Mucosa of rectum (tissue), 2 donors: ENCODE data around the gene GTF3A.

Experiments used
- H3K27ac ChIP-seq, 2 donors: one replicate each; pipeline ENCODE4 v1.7.0; 2013; ENCODE audit warnings: inconsistent platforms in 2 of 2, low read depth in 2 of 2, low read length in 2 of 2
- H3K27me3 ChIP-seq, 2 donors: one replicate each; pipeline ENCODE4 v1.7.0; 2013; ENCODE audit warnings: low read length in 2 of 2; ENCODE audit not compliant: control insufficient read depth in 2 of 2, insufficient read depth in 2 of 2
- H3K36me3 ChIP-seq, 2 donors: one replicate each; pipeline ENCODE4 v1.7.0; 2013; ENCODE audit warnings: low read length in 2 of 2; ENCODE audit not compliant: control insufficient read depth in 2 of 2, insufficient read depth in 2 of 2
- H3K4me1 ChIP-seq, 2 donors: one replicate each; pipeline ENCODE4 v1.7.0; 2013; ENCODE audit warnings: low read length in 2 of 2, mild to moderate bottlenecking in 1 of 2; ENCODE audit not compliant: control insufficient read depth in 2 of 2, insufficient read depth in 2 of 2
- H3K4me3 ChIP-seq, 2 donors: one replicate each; pipeline ENCODE4 v1.7.0; 2013; ENCODE audit warnings: low read length in 2 of 2
- H3K9ac ChIP-seq, 2 donors: one replicate each; pipeline ENCODE4 v1.7.0; 2013; ENCODE audit warnings: low read length in 2 of 2, low read depth in 1 of 2, mild to moderate bottlenecking in 1 of 2
- H3K9me3 ChIP-seq, 2 donors: one replicate each; pipeline ENCODE4 v1.7.0; 2013; ENCODE audit warnings: low read length in 2 of 2; ENCODE audit not compliant: control insufficient read depth in 2 of 2
- donor health status: healthy.
- donor health status: Normal muscosa, but diverticular disease.

GTF3A gene

GRCh38 chr13:27465611-27466010, 41.2 kb downstream of the GTF3A start:
- Histone ChIP-seq H3K9ac (no peak overlapping the region), H3K4me3 (no peak overlapping the region), H3K4me1 (peaks cover 0 to 5% of the 10 kb centered on the region in 2 donors), H3K27me3 (no peaks in the 10 kb centered on the region), H3K27ac (no peak overlapping the region), H3K36me3 (no peaks in the 10 kb centered on the region), H3K9me3 (no peaks in the 10 kb centered on the region)

GRCh38 chr13:27466513-27466912, 42.1 kb downstream of the GTF3A start:
- H3K36me3 ChIP-seq: no peaks in the 10 kb centered on the region
- H3K27ac ChIP-seq: no peak overlapping the region
- no peaks in the 10 kb centered on the region for H3K27me3 ChIP-seq
- H3K4me1 ChIP-seq: peaks cover 0 to 5% of the 10 kb centered on the region in 2 donors
- H3K9me3 ChIP-seq: no peaks in the 10 kb centered on the region
- H3K9ac ChIP-seq: no peak overlapping the region
- no peak overlapping the region for H3K4me3 ChIP-seq

- no peaks in the 10 kb centered on the region for H3K36me3 ChIP-seq
- no peaks in the 10 kb centered on the region for H3K27me3 ChIP-seq
- no peak overlapping the region for H3K4me3 ChIP-seq
- no peak overlapping the region for H3K9ac ChIP-seq
- H3K27ac ChIP-seq: peak overlapping the region in 1 of 2 donors; percentile 36
- H3K9me3 ChIP-seq: no peaks in the 10 kb centered on the region
- H3K4me1 ChIP-seq: peaks cover 0 to 5% of the 10 kb centered on the region in 2 donors
These were observed 45.8 kb downstream of the GTF3A start for GRCh38 chr13:27470075-27470820.

- Histone ChIP-seq H3K27ac (no peak overlapping the region), H3K36me3 (no peaks in the 10 kb centered on the region), H3K27me3 (no peaks in the 10 kb centered on the region), H3K9me3 (no peaks in the 10 kb centered on the region), H3K9ac (no peak overlapping the region), H3K4me3 (no peak overlapping the region), H3K4me1 (peaks cover 0 to 5% of the 10 kb centered on the region in 2 donors)
These were observed 48.0 kb downstream of the GTF3A start for GRCh38 chr13:27472441-27472840.

- Histone ChIP-seq H3K9ac (no peak overlapping the region), H3K9me3 (no peaks in the 10 kb centered on the region), H3K36me3 (no peaks in the 10 kb centered on the region), H3K4me3 (no peak overlapping the region), H3K27ac (no peak overlapping the region), H3K27me3 (no peaks in the 10 kb centered on the region), H3K4me1 (peaks cover 0 to 5% of the 10 kb centered on the region in 2 donors)
These were observed 48.5 kb downstream of the GTF3A start for GRCh38 chr13:27472941-27473340.

- H3K4me3 ChIP-seq: no peak overlapping the region
- H3K27ac ChIP-seq: no peak overlapping the region
- no peaks in the 10 kb centered on the region for H3K36me3 ChIP-seq
- peaks cover 0 to 5% of the 10 kb centered on the region in 2 donors for H3K4me1 ChIP-seq
- no peak overlapping the region for H3K9ac ChIP-seq
- no peaks in the 10 kb centered on the region for H3K27me3 ChIP-seq
- no peaks in the 10 kb centered on the region for H3K9me3 ChIP-seq
These were observed 50.4 kb downstream of the GTF3A start for GRCh38 chr13:27474751-27475268.

- no peak overlapping the region for H3K4me3 ChIP-seq
- no peaks in the 10 kb centered on the region for H3K4me1 ChIP-seq
- no peaks in the 10 kb centered on the region for H3K9me3 ChIP-seq
- no peaks in the 10 kb centered on the region for H3K27me3 ChIP-seq
- no peak overlapping the region for H3K27ac ChIP-seq
- no peaks in the 10 kb centered on the region for H3K36me3 ChIP-seq
- H3K9ac ChIP-seq: no peak overlapping the region
These were observed 52.7 kb downstream of the GTF3A start for GRCh38 chr13:27476943-27477703.

GRCh38 chr13:27481766-27482165, 57.3 kb downstream of the GTF3A start:
- H3K27ac ChIP-seq: no peak overlapping the region
- no peak overlapping the region for H3K4me3 ChIP-seq
- H3K36me3 ChIP-seq: no peaks in the 10 kb centered on the region
- H3K4me1 ChIP-seq: no peaks in the 10 kb centered on the region
- no peaks in the 10 kb centered on the region for H3K9me3 ChIP-seq
- no peak overlapping the region for H3K9ac ChIP-seq
- H3K27me3 ChIP-seq: no peaks in the 10 kb centered on the region

- H3K27ac ChIP-seq: peak overlapping the region in 1 of 2 donors; percentile 52
- H3K9ac ChIP-seq: no peak overlapping the region
- no peaks in the 10 kb centered on the region for H3K27me3 ChIP-seq
- no peaks in the 10 kb centered on the region for H3K36me3 ChIP-seq
- no peaks in the 10 kb centered on the region for H3K4me1 ChIP-seq
- H3K9me3 ChIP-seq: no peaks in the 10 kb centered on the region
- peak overlapping the region in 1 of 2 donors; percentile 44 for H3K4me3 ChIP-seq
These were observed 58.6 kb downstream of the GTF3A start for GRCh38 chr13:27482983-27483382.

- H3K36me3 ChIP-seq: no peaks in the 10 kb centered on the region
- no peaks in the 10 kb centered on the region for H3K27me3 ChIP-seq
- H3K27ac ChIP-seq: no peak overlapping the region
- H3K9ac ChIP-seq: no peak overlapping the region
- H3K4me3 ChIP-seq: no peak overlapping the region
- no peaks in the 10 kb centered on the region for H3K4me1 ChIP-seq
- no peaks in the 10 kb centered on the region for H3K9me3 ChIP-seq
These were observed 59.0 kb downstream of the GTF3A start for GRCh38 chr13:27483421-27483820.
